SK-N-SH treated with all-trans-retinoic acid at 6 μM for 48 hours (cell line): ENCODE results near the gene NR1H3.

Experiments used
- BACH2 ChIP-seq: fragments of 250-450 bp; sonication (Bioruptor Pico); IDR thresholded peaks from 2 replicates; pipeline ENCODE4 v1.9.0; 2021; ENCODE audit warnings: mild to moderate bottlenecking, borderline replicate concordance
- CREB5 ChIP-seq: fragments of 250-450 bp; sonication (Bioruptor Pico); IDR thresholded peaks from 2 replicates; pipeline ENCODE4 v1.5.1; 2020; ENCODE audit warnings: low read depth, mild to moderate bottlenecking, moderate library complexity
- ISL1 ChIP-seq: fragments of 250-450 bp; sonication (Bioruptor Pico); IDR thresholded peaks from 2 replicates; pipeline ENCODE4 v2.1.2; 2022; ENCODE audit warnings: mild to moderate bottlenecking, moderate library complexity
- OSR1 ChIP-seq: fragments of 250-450 bp; sonication (Bioruptor Pico); IDR thresholded peaks from 2 replicates; pipeline ENCODE4 v1.8.0; 2022; ENCODE audit warnings: moderate library complexity, mild to moderate bottlenecking, inconsistent platforms
- PATZ1 ChIP-seq: fragments of 250-450 bp; sonication (Bioruptor Pico); IDR thresholded peaks from 2 replicates; pipeline ENCODE4 v1.8.0; 2020; ENCODE audit warnings: mild to moderate bottlenecking, moderate library complexity, borderline replicate concordance
- POU6F1 ChIP-seq: fragments of 250-450 bp; sonication (Bioruptor Pico); IDR thresholded peaks from 2 replicates; pipeline ENCODE4 v1.8.0; 2021; ENCODE audit warnings: low read depth, mild to moderate bottlenecking, moderate library complexity, borderline replicate concordance
- PPARA ChIP-seq: fragments of 250-450 bp; sonication (Bioruptor Pico); IDR thresholded peaks from 2 replicates; pipeline ENCODE4 v1.5.0; 2020; ENCODE audit warnings: mild to moderate bottlenecking, borderline replicate concordance
- RARB ChIP-seq: fragments of 250-450 bp; sonication (Bioruptor Pico); IDR thresholded peaks from 2 replicates; pipeline ENCODE4 v1.8.0; 2021; ENCODE audit warnings: mild to moderate bottlenecking, moderate library complexity
- SNAI2 ChIP-seq: fragments of 250-450 bp; sonication (Bioruptor Pico); IDR thresholded peaks from 2 replicates; pipeline ENCODE4 v1.5.0; 2020; ENCODE audit warnings: mild to moderate bottlenecking, moderate library complexity
- TCF4 ChIP-seq: fragments of 250-450 bp; sonication (Bioruptor Pico); IDR thresholded peaks from 2 replicates; pipeline ENCODE4 v1.8.0; 2021; ENCODE audit warnings: mild to moderate bottlenecking, moderate library complexity, borderline replicate concordance
- ZFP3 ChIP-seq: fragments of 250-450 bp; sonication (Bioruptor Pico); IDR thresholded peaks from 2 replicates; pipeline ENCODE4 v1.5.0; 2020; ENCODE audit warnings: mild to moderate bottlenecking, moderate library complexity
- ZFP30 ChIP-seq: fragments of 450-650 bp; formaldehyde crosslinking; IDR thresholded peaks from 2 replicates; pipeline ENCODE4 v1.5.0; 2022; ENCODE audit warnings: mild to moderate bottlenecking, moderate library complexity

GRCh38 chr11:47249378-47249715 lies 8.4 kb upstream of the NR1H3 start:
- no peak for TF ChIP-seq CREB5 (CRISPR knock-in tag)
- TF ChIP-seq ISL1 (CRISPR knock-in tag): no peak
- TF ChIP-seq BACH2 (CRISPR knock-in tag): no peak
- no peak for TF ChIP-seq TCF4 (CRISPR knock-in tag)
- no peak for TF ChIP-seq RARB (CRISPR knock-in tag)
- TF ChIP-seq PATZ1 (CRISPR knock-in tag): no peak
- no peak for TF ChIP-seq ZFP3 (CRISPR knock-in tag)
- no peak for TF ChIP-seq PPARA (CRISPR knock-in tag)
- TF ChIP-seq POU6F1 (CRISPR knock-in tag): no peak
- TF ChIP-seq ZFP30 (CRISPR knock-in tag): no peak
- TF ChIP-seq SNAI2 (CRISPR knock-in tag): no peak
- TF ChIP-seq OSR1: no peak
